Immature natural killer cell (primary cell): ENCODE measurements around the gene CCZ1B. TPM values are rescaled to one million over a fixed set of nuclear protein-coding genes. Genes with fewer than 3 reads are reported as not detected.

ENCODE experiments used
- polyA plus RNA-seq, 3 donors: library from polyadenylated mRNA; unstranded; fragments of 300-500 nt; fragmentation: Illumina TruSeq; gene quantifications; one replicate each; pipeline ENCODE4 v1.2.3, GENCODE V29; 2021

The CCZ1B gene
- polyA plus RNA-seq, 3 donors from 2014 or later: 19.4 to 46.7 (median 35.5) TPM

Other genes starting within 250 kb of the CCZ1B start
- gene ZDHHC4, start 248.8 kb downstream of the CCZ1B start, polyA plus RNA-seq: 100 to 1,000 TPM in 1 of 3 donors, 10 to 100 TPM in 2; 60.5 to 135 (median 69.4) TPM
- 10 to 100 TPM; 20.9 to 47.1 (median 30.8) TPM for gene INTS15, start 236.3 kb downstream of the CCZ1B start, polyA plus RNA-seq
- gene ZNF853, start 210.7 kb downstream of the CCZ1B start, polyA plus RNA-seq: 1 to 10 TPM in 2 of 3 donors, under 1 TPM in 1; 0.83 to 5.5 (median 3.4) TPM
- gene ZNF316, start 189.0 kb downstream of the CCZ1B start, polyA plus RNA-seq: 1 to 10 TPM in 2 of 3 donors, under 1 TPM in 1; 0.97 to 3.5 (median 1.7) TPM
- gene ZNF12, start 119.3 kb downstream of the CCZ1B start, polyA plus RNA-seq: 10 to 100 TPM; 14.5 to 25.4 (median 18.4) TPM
- not detected for gene RSPH10B2, start 72.2 kb downstream of the CCZ1B start, polyA plus RNA-seq